HepG2 (cell line): ENCODE results near the gene GGTLC3. TPM values are rescaled to one million over a fixed set of nuclear protein-coding genes. Genes with fewer than 3 reads are reported as not detected.
A peak's percentile ranks its signal among the peaks of the same experiment; 100 is the strongest.
"Not testable (repeated sequence)": the region's sequence is repeated elsewhere in the genome, so short reads cannot be mapped to it uniquely, and the experiment has no call there.

Experiments
- ATAC-seq: fragments of 200-7000 bp; cut with Tn5 transposase; 3 replicates; pipeline ENCODE4 v1.9.1; 2020; ENCODE audit warnings: mild to moderate bottlenecking, moderate library complexity
- BruUV-seq: library from RNA; stranded (reverse); fragments of 400-500 nt; replicated peaks from 2 replicates; lab custom pipeline; 2021; lab: Mats Ljungman, UMichigan
- CTCF ChIA-PET: fragments of 300-600 bp; formaldehyde crosslinking; extraction: SDS; loops from one replicate; lab custom pipeline; 2021; ENCODE audit warnings: low total read pairs, inconsistent platforms, low intra/inter-chr PET ratio; lab: Yijun Ruan, JAX
- POLR2A ChIA-PET: fragments of 350-600 bp; sonication (Branson Sonifier 250); formaldehyde crosslinking; loops from one replicate; lab custom pipeline; 2020; ENCODE audit warnings: antibody characterized with exemption, inconsistent platforms; lab: Yijun Ruan, JAX
- DNase-seq: peaks from one replicate; pipeline ENCODE4 v3.0.0-alpha.2; 2015; ENCODE audit warnings: low spot score
- FAIRE-seq: peaks from 3 replicates; lab custom pipeline; 2011; peaks lifted over from hg19 to GRCh38; lab: Jason Lieb, UNC
- H2AFZ ChIP-seq: one replicate; pipeline ENCODE4 v1.6.1; 2011; ENCODE audit warnings: low read length, inconsistent platforms
- H3K27ac ChIP-seq: fragments of 300-600 bp; 3 replicates; pipeline ENCODE4 v1.8.0; 2011; ENCODE audit warnings: mixed run types, mild to moderate bottlenecking, mixed read lengths, low read length, inconsistent platforms; ENCODE audit not compliant: insufficient read depth; ENCODE audit errors: extremely low read length
- H3K27me3 ChIP-seq, 2 experiments: fragments of 200-600 bp in 1 of 2; 2 replicates in 1 of 2; 3 replicates in 1 of 2; pipeline versions ENCODE4 v1.6.0 to v1.8.0; 2011; ENCODE audit warnings: low read length in 2 of 2, mild to moderate bottlenecking in 2 of 2, moderate library complexity in 2 of 2, inconsistent platforms in 1 of 2; ENCODE audit not compliant: insufficient read depth in 2 of 2, control insufficient read depth in 1 of 2
- H3K36me3 ChIP-seq, 2 experiments: fragments of 200-600 bp in 1 of 2; replicated peaks in 1 of 2; 2 replicates in 1 of 2; 3 replicates in 1 of 2; pipeline versions ENCODE4 v1.5.1 to v1.8.0; 2011; ENCODE audit warnings: low read length in 2 of 2, inconsistent platforms in 1 of 2; ENCODE audit not compliant: insufficient read depth in 2 of 2, control insufficient read depth in 1 of 2
- H3K4me1 ChIP-seq: 2 replicates; pipeline ENCODE4 v1.5.1; 2012; ENCODE audit warnings: low read length, inconsistent platforms; ENCODE audit not compliant: insufficient read depth
- H3K4me2 ChIP-seq: 2 replicates; pipeline ENCODE4 v1.6.0; 2011; ENCODE audit warnings: low read depth, low read length, inconsistent platforms
- H3K4me3 ChIP-seq, 3 experiments: fragments of 200-600 bp in 1 of 3; sonication (generic), shearing (Covaris generic) in 1 of 3; replicated peaks in 1 of 3; 2 replicates each; pipeline ENCODE4 v1.5.1; 2011 to 2016; ENCODE audit warnings: low read length in 3 of 3, inconsistent platforms in 2 of 3, low read depth in 2 of 3, mild to moderate bottlenecking in 2 of 3, control low read depth in 1 of 3, mixed read lengths in 1 of 3; ENCODE audit not compliant: insufficient read depth in 1 of 3
- H3K79me2 ChIP-seq: one replicate; pipeline ENCODE4 v1.6.1; 2011; ENCODE audit warnings: low read length, inconsistent platforms; ENCODE audit not compliant: insufficient read depth
- H3K9ac ChIP-seq: 2 replicates; pipeline ENCODE4 v1.6.0; 2011; ENCODE audit warnings: mild to moderate bottlenecking, low read depth, low read length, inconsistent platforms; ENCODE audit not compliant: insufficient read depth
- H3K9me3 ChIP-seq: 2 replicates; pipeline ENCODE4 v1.5.1; 2012; ENCODE audit warnings: mild to moderate bottlenecking, low read length
- H4K20me1 ChIP-seq: 2 replicates; pipeline ENCODE4 v1.6.0; 2011; ENCODE audit warnings: inconsistent platforms, mild to moderate bottlenecking, low read length, moderate library complexity; ENCODE audit not compliant: insufficient read depth
- HNF4A ChIP-seq: sonication (generic); formaldehyde crosslinking; IDR thresholded peaks from 2 replicates; pipeline ENCODE4 v1.4.0; 2020; ENCODE audit warnings: missing genetic modification reagents
- HOXA3 ChIP-seq: sonication (generic); formaldehyde crosslinking; IDR thresholded peaks from 2 replicates; pipeline ENCODE4 v1.5.0; 2020; ENCODE audit warnings: missing genetic modification reagents
- PATZ1 ChIP-seq: sonication (generic); formaldehyde crosslinking; IDR thresholded peaks from 2 replicates; pipeline ENCODE4 v1.4.0; 2020; ENCODE audit warnings: missing genetic modification reagents
- STAG1 ChIP-seq: sonication (generic); formaldehyde crosslinking; IDR thresholded peaks from 2 replicates; pipeline ENCODE4 v1.4.0; 2020; ENCODE audit warnings: missing genetic modification reagents
- TFAP4 ChIP-seq: sonication (generic); IDR thresholded peaks from 2 replicates; pipeline ENCODE4 v1.6.1; 2016; ENCODE audit warnings: low read depth, borderline replicate concordance
- ZNF652 ChIP-seq: IDR thresholded peaks from 2 replicates; pipeline ENCODE4 v1.6.1; 2016; ENCODE audit warnings: low read depth, borderline replicate concordance
- WGBS: methylation state at CpG from one replicate; pipeline ENCODE4 v1.1.6; 2017; ENCODE audit warnings: low lambda C conversion rate; 5-methylcytosine and 5-hydroxymethylcytosine counted together
- in situ Hi-C: cut with HindIII; loops from 2 replicates; pipeline ENCODE4 v1.10.0; 2017; ENCODE audit warnings: low pct_unique_long_range_greater_than_20kb; ENCODE audit not compliant: extremely low pct_ligation_motif_present
- intact Hi-C: fragments of 100-400 bp; cut with micrococcal nuclease; formaldehyde crosslinking; loops from one replicate; pipeline ENCODE4 v1.10.0; 2022; ENCODE audit not compliant: unreplicated experiment
- polyA plus RNA-seq, 8 experiments: library from polyadenylated mRNA; depleted of rRNA in 3 of 8; stranded (reverse) in 7 of 8; unstranded in 1 of 8; fragments of >200 nt; fragmentation: Illumina TruSeq in 4 of 8; extraction: Trizol in 4 of 8; gene quantifications; 2 replicates each; pipeline versions ENCODE4 v1.2.1 to v1.2.3, GENCODE V29; 2011 to 2016; ENCODE audit warnings: low read depth in 4 of 8, missing spikeins in 1 of 8, mixed read lengths in 1 of 8; ENCODE audit not compliant: insufficient read depth in 1 of 8
- total RNA-seq, 5 experiments: library from RNA; depleted of rRNA; stranded (reverse); fragments of >200 nt; fragmentation: Illumina TruSeq; extraction: Trizol; gene quantifications; 2 replicates each; pipeline ENCODE4 v1.2.3, GENCODE V29; 2016; ENCODE audit warnings: low read depth in 1 of 5

Gene GGTLC3
- total and polyA plus RNA-seq, 2 of the 13 experiments (the other 11 are each of a cell fraction or from before 2014, with no cell fraction given): 0.12 TPM; not detected in 1

- BruUV-seq, POLR2A ChIA-PET, ATAC-seq, DNase-seq, FAIRE-seq, H3K4me2 ChIP-seq, H3K4me3 ChIP-seq, intact Hi-C loops, H2AFZ ChIP-seq, H3K9ac ChIP-seq, H3K27me3 ChIP-seq, H3K9me3 ChIP-seq, CTCF ChIA-PET, in situ Hi-C loops, H4K20me1 ChIP-seq, H3K27ac ChIP-seq, H3K4me1 ChIP-seq, H3K79me2 ChIP-seq, H3K36me3 ChIP-seq: not testable (repeated sequence)
- peak; percentile 12; the same call in 1 of the 2 replicates for TF ChIP-seq PATZ1
- 0 out of 2 replicates have a peak, but pooled peaks have one; percentile 11 for TF ChIP-seq STAG1 (CRISPR knock-in tag)
- 0 out of 2 replicates have a peak, but pooled peaks have one; percentile 12 for TF ChIP-seq TFAP4
- TF ChIP-seq ZNF652 (CRISPR knock-in tag): peak; percentile 91
- TF ChIP-seq HNF4A: peak; percentile 36; the same call in 1 of the 2 replicates
- TF ChIP-seq HOXA3 (CRISPR knock-in tag): peak; percentile 30; the same call in 1 of the 2 replicates
- no CpG with 5 or more reads among the region's 10 CpGs for WGBS
Measured at GRCh38 chr22:18512378-18512777, 5.6 kb downstream of the GGTLC3 start.
